Activated gamma-delta T cell treated with anti-CD3 and anti-CD28 coated beads, Interleukin-2, amount 50 U/mL, for 16 hours (primary cell): ENCODE data around the gene SBF2.
"Not testable (repeated sequence)": the region's sequence is repeated elsewhere in the genome, so short reads cannot be mapped to it uniquely, and the experiment has no call there.

Experiments
- DNase-seq: peaks from one replicate; pipeline ENCODE4 v3.0.0-alpha.2; 2020; ENCODE audit warnings: low read depth

SBF2 gene

DNA sequence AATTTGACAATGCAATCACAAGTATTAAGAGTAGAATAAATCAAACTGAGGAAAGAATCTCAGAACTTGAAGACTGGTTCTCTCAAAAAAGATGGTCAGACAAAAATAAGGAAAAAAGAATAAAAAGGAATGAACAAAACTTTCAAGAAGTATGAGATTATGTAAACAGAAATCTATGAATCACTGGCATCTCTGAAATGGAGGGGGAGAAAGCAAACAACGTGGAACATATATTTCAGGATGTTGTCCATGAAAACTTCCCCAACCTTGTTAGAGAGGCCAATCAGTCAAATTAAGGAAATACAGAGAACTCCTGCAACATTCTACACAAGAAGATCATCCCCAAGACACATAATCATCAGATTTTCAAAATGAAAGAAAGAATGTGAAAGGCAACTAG is 235.7 kb downstream of the SBF2 start:
- DNase-seq = no peak

DNA sequence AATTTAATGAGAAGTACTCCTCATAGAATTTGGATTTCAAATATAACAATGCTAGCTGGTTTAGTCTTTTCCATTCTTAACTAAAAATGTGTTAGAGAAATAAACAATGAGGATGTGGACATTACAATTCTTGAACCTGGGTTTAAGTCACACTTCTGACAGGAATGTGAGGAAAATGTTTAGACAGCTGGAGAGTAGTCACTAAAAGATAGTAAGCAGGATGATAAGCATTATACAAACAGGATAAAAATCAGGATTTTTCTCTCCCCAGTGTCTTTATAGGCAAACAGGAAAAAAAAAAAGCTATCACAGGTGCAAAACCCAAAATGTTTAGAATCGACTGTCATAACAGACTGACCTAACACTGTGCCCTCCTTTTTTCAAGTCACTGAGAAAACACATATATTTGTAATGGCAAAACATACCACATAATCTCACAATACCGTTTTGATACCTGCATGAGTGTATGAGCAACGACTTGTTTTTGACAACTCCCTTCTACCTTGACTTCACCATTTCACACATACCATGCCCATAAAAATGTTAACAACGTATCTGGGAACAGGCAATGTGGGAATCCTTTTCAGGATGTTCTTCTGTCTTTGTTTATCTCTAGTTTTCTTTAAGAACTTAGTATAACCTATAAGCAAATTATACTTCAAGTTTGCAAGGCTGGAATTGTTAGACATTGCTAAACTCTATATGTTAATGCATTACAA is 242.0 kb downstream of the SBF2 start:
- DNase-seq = no peak

DNA sequence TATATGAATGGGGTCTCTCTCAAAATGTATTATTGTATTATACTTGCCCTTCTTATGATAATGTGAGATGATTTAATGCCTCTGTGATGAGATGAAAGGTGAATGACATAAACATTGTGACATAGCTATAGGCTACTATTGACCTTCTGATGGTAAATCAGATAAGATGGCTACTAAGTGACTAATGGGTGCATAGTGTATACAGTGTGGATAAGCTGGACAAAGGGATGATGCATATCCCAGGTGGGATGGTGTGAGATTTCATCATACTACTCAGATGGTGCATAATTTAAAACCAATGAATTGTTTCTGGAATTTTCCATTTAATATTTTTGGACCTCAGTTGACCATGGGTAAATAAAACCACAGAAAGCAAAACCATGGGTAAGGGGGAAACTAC is 243.5 kb downstream of the SBF2 start:
- DNase-seq = no peak

DNA sequence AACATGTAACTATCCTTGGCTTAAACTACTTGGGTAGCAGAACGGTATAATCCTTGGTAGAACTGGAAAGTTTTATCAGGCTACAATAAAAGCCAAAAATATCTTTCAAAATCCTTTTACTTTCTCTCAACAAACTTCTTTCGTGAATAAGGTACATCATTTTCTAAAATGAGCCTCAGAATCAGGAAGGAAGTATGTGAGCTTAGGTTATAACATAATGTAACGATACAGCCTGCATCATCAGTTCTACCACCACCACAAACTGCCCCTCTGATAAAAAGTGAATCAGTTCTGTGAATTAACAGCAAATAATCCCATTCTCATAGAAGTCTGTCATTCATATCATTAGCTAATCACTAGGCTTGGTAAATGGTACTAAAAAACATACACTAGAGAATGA is 244.3 kb downstream of the SBF2 start:
- DNase-seq = no peak

DNA sequence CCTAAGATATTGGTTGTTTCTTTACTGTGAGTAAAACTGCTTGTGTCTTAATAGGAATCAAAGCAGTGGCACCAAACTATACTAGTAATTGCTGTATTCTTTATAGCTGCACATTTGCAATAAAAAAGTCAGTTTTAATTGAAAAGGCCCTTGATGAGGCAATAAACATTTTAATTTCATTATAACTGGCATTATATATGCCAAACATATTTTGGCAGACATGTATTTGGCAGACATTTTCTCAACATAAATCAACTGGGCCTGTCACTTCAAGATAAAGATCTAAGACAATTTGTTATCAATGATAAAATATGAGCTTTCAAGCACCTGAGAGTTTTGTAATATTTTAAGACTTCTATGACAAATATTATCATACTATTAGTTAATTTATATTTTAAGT is 245.7 kb downstream of the SBF2 start:
- DNase-seq = no peak

DNA sequence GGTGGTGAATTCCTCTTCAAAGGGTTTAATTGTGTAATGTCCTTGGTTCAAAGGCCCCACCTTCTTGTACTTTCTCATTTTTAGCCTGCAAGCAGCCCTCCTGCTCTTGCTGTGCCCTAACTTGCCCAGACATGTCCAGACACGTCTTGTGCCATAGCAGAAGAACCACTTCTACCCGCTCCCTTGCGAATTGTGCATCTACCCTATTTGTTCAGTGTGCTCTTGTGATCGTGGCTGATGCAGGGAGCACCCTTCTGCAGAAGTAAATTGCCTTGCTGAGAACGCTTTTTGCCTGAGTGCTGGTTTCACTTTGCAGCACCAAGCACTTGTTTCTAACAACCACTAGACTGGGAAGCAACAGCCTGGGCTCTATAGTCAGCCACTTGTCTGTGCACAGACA is 249.4 kb downstream of the SBF2 start:
- no peak for DNase-seq

DNA sequence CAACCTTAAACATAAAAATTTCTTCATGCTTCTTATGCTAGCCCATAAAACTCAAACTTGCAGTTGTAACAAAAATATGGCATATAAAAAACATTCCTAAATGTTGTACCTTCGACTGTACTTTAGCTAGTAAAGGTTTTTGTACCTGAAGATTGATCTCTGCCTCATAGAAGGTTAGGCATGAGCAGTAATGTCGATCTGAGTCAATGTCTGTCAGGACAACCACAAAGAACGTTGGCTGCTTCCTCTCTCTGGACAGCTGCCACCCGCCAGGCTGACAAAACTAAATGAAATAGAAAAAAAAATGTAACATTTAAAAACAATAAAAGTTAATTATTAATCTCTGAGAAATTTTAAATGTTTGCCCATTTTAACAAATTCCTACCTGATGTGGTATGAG is 251.3 kb downstream of the SBF2 start:
- DNase-seq = no peak

DNA sequence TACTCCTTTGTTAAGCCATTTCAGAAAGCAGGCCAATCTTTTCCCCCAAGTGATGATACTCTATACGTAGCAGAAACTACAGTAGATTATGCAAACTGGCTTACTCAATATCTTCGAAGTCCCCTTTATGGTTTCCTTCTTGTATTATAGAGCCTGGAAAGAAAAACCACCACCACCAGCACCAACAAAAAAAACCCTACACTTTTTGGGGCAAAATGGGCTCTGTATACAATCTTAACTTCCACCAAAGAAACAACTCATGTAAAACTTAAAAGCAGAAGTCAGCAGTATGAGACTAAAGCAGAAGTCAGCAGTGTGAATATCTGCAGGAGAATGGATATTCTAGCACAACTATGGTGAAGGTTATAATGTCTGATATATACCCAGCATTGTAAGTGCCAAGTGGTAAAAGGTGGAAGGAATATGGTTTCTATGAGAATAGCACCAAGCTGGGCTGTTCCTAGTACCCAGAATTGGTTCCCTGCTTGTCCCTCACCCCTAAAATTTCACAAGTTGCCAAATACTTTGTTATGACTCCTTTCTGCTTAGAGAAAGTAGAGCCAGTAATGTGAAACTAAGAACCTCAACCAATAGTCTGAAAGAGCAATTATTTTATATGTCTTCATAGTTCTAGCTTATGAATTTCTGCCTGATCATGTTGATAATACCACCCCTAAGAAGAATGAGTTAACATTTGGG is 252.1 kb downstream of the SBF2 start:
- DNase-seq = no peak

DNA sequence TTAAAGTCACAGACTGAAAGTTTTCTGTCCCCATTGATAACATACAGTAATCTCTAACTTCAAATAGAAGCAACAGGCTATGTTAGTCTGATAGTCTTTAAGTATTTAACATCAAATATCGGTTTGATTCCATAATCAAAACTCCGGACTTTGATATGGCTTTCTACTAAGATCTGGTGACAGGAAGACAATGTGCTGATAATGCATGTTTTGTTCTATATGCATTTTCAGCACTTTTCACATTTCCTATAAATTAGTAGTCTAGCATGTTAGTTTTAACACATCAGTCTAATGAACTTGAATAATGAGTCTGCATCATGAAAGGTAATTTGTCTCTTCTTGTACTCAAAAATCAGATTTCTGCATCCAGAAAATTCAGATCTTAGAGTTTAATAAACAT is 252.7 kb downstream of the SBF2 start:
- no peak for DNase-seq

DNA sequence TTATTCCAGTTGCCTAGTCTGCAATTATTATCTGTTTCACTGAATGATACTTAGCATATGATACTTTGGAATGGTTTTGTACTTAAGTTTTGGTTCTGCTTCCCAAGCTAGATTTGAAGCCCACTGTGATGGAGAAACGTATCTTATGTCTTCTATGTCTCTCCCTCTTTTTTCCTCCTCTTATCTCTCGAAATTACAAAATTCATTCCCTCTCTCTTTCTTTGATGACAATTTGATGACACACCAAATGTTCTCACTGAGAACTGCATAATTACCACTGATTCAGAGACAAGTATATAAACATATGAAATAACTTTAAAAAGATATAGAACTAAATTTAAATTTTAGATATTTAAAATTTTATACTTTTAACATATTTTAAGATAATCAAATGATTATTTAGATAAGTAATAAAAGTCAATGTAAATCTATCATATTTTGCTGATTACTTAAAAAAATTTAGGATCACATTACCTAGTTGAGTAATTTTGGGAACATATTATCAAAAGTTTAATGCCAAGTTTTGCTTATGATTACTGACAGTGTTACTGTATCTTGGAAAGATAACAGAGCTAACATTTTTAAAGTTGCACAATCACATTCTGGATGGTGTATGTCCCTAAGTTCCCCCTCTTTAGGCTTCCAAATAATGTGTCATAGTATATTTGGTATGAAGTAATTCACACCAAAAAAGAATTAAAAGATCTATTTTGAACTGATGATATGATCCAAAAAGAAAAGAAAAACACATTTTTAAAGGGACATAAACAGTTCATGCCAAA is 255.3 kb downstream of the SBF2 start:
- no peak for DNase-seq

DNA sequence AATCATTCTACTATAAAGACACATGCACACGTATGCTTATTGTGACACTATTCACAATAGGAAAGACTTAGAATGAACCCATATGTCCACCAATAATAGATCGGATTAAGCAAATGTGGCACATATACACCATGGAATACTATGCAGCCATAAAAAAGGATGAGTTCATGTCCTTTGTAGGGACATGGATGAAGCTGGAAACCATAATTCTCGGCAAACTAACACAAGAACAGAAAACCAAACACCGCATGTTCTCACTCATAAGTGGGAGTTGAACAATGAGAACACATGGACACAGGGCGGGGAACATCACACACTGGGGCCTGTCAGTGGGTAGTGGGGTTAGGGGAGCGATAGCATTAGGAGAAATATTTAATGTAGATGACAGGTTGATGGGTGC is 258.1 kb downstream of the SBF2 start:
- not testable (repeated sequence) for DNase-seq

DNA sequence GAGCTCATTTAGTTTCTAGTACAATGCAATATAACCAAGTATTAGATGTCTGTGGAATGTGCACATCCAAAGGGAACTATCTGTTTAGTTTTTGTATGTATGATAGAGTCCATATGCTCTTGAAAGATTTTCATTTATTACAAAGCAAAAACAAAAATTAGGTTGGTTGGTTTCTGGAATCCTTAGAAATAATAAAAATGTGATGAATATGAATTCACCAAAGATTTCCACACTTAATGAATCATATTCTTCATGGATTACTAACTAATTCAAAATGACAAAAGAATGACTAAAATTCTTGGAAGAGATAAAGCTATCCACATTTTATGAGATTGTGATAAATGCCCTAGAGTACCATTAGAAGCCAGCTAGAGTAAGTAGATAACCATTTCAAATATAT is 261.1 kb downstream of the SBF2 start:
- no peak for DNase-seq

DNA sequence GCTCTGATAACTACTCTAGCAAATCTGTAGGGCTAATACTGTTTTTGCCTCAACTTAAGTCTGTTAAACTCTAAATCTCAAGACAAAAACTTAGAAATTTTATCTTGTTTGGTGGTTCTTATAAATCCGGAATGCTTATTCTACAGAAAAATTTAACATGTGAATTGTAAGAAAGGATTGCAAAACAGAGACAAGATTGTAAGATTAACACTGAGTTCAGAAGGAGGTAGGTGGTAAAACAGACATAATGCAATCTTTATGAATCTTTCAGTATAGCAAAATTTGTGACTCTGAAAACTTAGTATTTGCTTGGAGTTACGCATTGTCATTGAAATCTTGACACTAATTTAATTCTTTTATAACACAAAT is 263.9 kb downstream of the SBF2 start:
- DNase-seq = no peak

DNA sequence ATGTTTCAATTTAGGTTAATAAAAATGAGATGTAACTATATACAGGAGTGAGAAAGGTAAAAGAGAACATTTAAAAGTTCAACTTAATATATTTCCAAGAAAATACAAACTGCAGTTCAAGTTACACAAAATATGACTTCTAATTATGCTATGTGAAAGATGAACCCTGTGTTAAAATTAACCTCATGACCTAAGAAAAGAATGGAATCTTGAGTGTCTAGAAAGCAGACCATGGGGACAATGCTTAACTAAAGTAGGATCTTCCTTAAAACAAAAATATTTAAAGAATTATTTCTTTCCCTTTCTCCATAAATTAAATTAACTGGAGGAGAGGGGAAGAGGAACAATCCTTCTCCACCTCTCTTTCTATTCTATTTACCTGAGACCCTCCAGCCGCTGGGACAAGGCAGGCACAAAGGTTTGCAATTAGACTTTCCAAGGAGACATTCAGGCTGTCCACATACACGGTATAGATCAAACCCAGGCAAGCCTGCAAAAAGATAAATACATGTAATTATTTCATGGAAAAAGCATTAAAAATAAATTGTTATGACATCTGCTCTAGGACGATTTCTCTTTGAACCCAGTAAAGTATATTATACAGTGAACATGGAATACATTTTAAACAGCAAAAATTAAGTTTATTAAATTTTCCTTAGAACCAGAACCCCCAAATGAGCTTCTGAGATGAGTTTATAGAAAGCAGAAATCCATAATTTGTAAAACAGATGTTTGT is 264.5 kb downstream of the SBF2 start:
- no peak for DNase-seq

DNA sequence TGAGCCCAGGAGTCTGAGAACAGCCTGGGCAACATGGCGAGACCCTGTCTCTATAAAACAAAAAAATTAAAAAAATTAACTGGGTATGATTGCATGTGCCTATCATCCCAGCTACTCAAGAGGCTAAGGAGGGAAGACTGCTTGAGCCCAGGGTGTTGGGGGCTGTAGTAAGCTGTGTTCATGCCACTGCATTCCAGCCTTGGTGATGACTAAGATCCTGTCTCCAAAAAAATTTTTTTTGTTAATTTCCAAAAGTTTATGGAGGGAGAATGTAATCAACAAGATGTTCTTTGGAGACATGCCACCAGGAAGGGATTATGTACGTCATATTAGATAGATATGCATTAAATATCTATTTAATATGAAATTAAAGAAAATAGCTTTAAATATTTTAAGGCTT is 267.5 kb downstream of the SBF2 start:
- no peak for DNase-seq

DNA sequence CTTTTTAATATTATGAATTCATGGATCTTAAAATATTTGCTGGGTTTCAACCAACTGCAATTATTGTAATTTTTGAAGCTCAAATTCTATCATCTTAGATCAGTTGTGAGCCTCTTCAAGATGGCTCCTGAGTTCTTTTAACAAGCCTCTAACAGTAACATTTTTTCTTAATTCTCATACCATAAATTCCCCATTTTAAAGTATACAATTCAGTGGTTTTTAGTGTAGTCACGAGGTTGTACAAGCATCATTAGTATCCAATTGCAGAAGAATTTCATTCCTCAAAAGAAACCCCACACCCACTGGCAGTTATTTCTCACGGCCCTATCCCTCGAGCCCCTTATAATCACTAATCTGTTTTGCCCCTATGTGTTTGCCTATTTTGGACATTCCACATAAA is 270.8 kb downstream of the SBF2 start:
- DNase-seq = no peak

DNA sequence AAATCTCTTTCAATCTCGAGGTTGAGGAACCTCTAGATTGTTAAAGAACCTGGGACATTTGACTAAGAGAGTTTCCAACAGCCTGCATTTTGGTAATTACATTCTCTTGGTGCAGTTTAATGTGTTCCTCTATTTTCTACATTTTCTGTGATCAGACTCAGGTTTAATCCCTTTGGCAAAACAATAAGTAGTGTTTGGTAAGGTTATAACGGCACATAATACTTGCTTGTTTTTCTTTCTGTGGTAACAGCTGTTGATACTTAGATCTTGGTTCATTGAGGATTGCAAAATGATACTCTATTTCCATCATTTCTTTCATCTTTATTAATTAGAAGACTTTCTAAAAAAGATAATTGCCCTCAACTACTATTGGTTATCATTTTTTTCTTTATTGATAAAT is 271.3 kb downstream of the SBF2 start:
- no peak for DNase-seq

DNA sequence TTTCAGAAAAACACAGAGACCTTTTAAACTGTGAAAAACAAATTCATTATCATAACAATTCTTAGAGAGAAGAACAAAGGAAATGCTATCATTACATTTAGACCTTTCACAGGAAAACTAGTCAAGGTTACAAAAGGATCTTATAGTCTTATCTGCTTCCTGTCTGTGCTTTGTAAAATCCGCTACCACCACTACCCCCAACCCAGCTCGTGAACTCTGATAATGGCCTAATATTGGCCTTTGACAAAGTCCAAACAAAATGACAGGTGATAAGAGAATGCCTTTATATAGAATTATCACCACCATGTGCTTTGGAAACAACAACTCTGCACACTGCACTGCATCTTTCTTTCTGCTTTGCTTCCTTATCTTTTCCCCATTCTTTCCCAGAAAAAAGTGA is 272.5 kb downstream of the SBF2 start:
- DNase-seq = no peak

DNA sequence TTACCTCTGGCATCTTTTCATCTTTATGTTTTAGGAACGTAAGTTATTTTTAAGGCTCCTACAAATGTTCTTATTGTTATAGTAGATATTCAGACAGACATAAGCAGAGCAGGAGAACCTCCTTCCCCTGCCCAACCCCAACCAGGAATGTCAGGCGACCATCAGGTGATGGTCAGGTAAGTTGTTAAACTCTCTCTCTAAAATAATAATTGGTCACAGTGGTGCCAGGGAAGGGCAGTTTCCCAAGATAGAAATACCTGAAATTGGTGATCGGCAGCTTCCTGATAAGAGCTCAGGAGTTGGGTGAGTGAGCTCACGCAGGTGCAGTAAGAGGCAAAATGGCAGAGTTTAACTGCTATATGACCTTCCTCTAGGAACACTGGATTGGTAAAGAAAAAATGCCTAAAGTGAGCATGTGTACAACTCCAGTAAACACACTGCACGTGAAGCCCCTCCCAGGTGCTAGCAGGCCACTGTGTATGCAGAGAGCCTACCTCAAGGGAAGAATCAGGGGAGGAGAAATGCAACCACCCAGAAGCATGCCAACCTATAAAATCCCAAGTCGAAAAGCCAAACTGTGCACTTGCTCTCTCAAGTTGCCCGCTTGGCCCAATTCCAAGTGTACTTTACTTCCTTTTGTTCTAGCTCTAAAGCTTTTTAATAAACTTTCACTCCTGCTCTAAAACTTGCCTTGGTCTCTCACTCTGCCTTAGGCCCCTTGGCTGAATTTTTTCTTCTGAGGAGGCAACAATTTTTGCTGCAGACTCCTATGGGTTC is 273.9 kb downstream of the SBF2 start:
- no peak for DNase-seq

DNA sequence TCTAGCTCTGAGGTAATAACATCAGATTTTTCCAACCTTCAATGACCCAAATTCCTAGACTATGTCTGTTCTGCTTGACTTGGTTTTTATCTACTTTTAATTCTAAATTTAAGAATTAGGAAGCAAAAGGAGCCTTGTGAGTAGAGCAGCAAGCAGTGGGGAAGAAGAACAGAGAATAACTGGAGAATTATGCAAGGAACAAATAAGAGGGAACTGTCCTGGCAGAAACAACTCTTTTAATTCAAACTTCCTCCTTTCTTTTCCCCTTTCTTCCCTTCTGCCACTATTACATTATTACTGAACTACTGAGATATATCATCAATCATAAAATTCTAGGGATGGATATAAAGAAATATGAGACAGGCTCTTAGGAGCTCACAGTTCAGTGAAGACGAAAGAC is 276.1 kb downstream of the SBF2 start:
- DNase-seq = no peak

DNA sequence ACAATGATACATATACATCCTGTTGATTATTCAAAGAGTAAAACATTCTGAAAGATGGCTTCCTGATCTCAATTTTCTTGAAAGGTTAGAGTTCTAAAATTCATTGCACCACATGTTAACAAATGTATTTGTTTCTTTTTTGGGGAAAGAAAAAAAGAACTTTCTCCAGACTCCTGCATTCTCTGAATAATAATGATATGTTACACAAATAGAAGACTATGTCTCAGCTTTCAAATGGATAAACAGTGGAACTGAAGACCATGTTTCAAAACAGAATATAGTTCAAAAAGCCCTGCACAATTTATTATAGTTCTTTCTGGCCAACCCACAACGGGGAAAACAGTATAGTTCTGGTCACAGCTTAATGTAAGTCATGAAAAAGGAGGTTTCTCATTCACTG is 277.0 kb downstream of the SBF2 start:
- DNase-seq = no peak

DNA sequence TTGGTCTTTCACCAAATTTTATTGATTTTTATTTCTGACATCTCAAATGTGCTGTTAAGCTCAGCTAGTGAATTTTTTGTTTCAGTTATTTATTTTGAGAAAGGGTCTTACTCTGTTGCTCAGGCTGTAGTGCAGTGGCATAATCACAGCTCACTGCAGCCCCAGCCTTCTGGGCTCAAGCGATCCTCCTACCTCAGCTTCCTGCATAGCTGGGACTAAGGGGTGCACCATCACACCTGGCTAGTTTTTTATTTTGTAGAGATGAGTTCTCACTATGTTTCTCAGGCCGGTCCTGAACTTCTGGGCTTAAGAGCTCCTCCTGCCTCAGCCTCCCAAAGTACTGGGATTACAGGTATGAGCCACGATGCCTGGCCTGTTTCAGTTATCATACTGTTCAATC is 282.0 kb downstream of the SBF2 start:
- no peak for DNase-seq
